ENCODE data around the gene TMED8.
"Not testable (repeated sequence)": the region's sequence is repeated elsewhere in the genome, so short reads cannot be mapped to it uniquely, and the experiment has no call there.

Gene TMED8

DNA sequence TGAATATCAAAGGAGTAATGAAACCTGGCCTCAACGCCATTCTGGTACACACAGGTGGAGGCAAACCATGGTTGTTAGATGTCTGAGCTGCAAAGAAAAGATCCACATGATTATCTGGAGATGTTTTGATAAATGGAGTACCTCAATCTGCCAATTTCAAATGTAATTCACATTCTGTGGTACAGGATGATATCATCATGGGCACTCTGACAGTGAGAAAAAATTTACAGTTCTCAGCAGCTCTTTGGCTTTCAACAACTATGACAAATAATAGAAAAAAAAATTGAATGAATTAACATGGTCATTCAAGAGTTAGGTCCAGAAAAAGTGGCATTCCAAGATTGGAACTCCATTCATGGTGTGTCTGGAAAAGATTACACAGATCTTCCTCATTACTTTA is 17.3 kb downstream of the TMED8 start:
- DNase-seq (ENCODE audit: low read depth), result no peak

- no peak for DNase-seq (ENCODE audit: low read depth)
Measured at GRCh38 chr14:77356899-77357298, 20.0 kb downstream of the TMED8 start.

DNA sequence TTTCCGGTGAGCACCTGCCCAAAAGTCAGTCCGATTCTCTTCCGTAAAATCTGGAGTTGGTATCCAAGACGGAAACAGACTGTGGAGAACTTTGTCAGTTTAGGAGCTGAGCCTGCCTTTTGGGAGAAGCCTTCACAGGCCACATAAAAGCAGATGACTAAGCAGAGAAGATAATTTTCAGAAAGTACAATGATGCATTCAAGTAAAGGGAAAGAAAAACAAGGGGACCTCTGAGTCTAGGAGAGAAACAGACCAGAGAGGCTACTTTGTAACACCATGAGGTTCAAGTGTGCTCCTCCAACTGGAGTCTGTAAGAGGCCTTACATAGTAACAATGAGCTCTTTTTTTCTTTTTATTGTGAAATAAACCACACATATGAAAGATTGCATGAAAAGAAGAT is 21.1 kb downstream of the TMED8 start:
- no peak for DNase-seq (ENCODE audit: low read depth)

GRCh38 chr14:77353469-77354141 is 23.3 kb downstream of the TMED8 start:
- no peak for DNase-seq (ENCODE audit: low read depth)

GRCh38 chr14:77347751-77348150 is 29.1 kb downstream of the TMED8 start:
- DNase-seq (ENCODE audit: low read depth), result peak; percentile 50

GRCh38 chr14:77346495-77346894 is 30.4 kb downstream of the TMED8 start:
- no peak for DNase-seq (ENCODE audit: low read depth)

GRCh38 chr14:77344377-77344996 is 32.4 kb downstream of the TMED8 start:
- peak; percentile 85 for DNase-seq (ENCODE audit: low read depth)

DNA sequence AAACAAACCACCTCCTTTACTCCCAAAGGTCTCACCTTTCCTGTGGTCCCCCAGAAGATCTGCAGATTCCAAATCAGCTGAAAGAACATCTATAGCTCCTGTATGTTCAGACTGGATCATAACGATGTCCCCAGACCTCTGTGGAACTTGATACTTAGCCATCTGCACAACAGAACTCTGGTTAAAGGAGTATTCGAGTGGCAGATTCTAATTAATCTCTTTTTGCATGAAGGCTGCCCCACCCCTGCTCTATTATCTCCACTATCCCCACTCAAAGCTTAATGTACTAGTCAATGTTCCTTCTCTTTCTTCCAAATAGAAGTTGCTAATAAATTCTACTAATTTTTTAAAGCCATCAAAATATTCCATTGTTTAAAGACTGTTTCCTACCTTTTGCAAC is 33.2 kb downstream of the TMED8 start:
- DNase-seq (ENCODE audit: low read depth), result no peak

GRCh38 chr14:77342726-77343397 is 34.0 kb downstream of the TMED8 start:
- DNase-seq (ENCODE audit: low read depth), result peak; percentile 19

DNA sequence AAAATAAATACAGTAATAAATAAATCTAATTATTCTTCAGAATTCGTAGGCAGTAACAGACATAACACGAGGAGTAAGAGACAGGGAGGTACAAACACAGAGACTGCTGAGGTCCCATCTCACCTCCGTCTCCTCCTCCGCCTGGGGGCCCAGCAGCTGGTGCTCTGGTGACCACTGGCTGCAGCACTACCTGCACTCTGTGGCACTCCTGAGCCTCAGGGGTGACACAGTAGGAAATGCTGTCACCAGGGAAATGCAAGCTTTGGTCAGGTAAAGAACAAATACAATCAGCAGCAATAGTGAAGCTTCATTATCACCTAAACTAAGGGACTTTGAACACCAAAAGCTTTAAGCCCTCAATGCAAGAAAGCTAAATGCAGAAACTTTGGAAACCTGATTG is 36.5 kb downstream of the TMED8 start:
- DNase-seq (ENCODE audit: low read depth), result no peak

GRCh38 chr14:77339407-77339806 is 37.5 kb downstream of the TMED8 start:
- DNase-seq (ENCODE audit: low read depth), result peak; percentile 85

DNA sequence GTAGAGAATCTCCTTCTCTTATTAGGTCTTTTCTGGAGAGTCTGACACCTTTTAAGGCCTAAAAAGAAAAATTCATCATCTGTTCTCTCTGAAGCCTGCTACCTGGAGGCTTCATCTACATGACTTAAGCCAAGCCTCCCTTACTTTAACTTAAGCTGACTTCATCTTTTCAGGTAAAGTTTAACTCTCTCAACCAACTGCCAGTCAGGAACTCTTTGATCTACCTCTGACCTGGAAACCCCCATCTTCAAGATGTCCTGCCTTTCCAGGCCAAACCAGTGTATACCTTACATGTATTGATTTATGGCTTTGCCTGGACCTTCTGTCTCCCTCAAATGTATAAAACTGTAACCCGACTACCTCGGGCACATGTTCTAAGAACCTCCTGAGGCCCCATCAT is 38.6 kb downstream of the TMED8 start:
- DNase-seq (ENCODE audit: low read depth), result no peak

- DNase-seq (ENCODE audit: low read depth), result no peak
Measured at GRCh38 chr14:77337880-77338279, 39.0 kb downstream of the TMED8 start.

DNA sequence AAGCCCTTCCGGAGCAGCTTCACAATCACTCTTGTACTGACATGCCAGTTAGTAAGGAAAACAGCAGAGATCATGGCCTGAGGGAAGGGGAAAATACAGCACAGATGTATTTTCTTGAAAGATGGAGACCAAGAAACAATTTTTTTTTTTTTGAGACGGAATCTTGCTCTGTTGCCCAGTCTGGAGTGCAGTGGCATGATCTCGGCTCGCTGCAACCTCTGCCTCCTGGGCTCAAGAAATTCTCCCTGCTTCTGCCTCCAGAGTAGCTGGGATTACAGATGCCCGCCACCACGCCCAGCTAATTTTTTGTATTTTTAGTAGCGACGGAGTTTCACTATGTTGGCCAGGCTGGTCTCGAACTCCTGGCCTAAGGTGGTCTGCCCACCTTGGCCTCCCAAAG is 39.6 kb downstream of the TMED8 start:
- DNase-seq (ENCODE audit: low read depth), result not testable (repeated sequence)

- no peak for DNase-seq (ENCODE audit: low read depth)
Measured at GRCh38 chr14:77335576-77335975, 41.3 kb downstream of the TMED8 start.

GRCh38 chr14:77329872-77330271 is 47.0 kb downstream of the TMED8 start:
- DNase-seq (ENCODE audit: low read depth), result no peak

DNA sequence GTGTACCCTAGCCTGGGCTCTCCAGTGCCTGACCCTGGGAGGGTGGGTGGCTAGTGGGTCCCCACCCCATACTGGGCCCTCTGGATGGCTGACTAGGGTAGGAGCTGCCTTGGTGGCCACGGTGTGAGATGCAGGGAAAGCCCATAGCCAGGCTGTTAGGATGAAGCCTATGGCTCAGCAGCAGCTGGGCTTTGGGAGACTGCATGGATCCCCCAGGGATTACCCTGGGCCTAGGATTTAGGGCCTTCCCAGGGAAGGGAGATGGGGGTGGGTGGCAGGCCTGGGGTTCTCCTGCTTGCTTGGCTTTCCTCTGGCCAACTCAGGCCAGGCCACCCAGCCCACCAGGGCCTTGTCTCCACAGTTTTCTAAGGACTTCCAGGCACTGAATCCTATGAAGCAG is 49.8 kb downstream of the TMED8 start:
- no peak for DNase-seq (ENCODE audit: low read depth)

DNA sequence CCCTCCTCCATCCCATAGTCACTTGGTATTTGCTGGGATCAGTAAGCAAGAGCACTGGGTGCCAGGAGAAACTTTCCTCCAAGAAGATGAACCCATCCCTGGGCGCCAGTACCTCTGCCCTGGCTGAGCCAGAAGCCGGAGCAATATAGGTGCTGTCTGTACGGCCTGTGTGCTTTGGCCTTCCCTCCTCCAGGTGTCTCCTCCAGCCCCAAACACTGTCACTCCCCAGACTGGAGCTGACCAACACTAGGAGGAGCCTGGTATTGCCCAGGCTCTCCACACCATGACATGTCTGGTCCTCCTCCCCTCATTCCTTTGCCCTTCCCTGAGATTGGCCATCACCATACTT is 51.2 kb downstream of the TMED8 start:
- DNase-seq (ENCODE audit: low read depth), result no peak

GRCh38 chr14:77324816-77325745 is 51.8 kb downstream of the TMED8 start:
- no peak for DNase-seq (ENCODE audit: low read depth)

DNA sequence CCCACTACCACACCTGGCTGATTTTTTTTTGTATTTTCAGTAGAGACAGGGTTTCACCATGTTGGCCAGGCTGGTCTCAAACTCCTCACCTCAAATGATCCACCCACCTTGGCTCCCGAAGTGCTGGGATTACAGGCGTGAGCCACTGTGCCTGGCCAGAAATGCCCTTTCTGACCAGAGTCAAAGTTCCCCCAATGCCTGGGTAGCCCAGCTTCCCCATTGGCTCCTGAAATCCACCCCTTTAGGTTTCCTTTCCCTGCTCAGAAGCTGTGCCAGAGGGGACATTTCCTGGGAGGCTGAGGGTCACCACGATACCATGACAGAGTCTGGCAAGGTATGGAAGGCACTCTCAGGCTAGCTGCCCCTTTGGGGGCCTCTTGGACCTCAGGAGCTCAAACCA is 52.6 kb downstream of the TMED8 start:
- no peak for DNase-seq (ENCODE audit: low read depth)

GRCh38 chr14:77323571-77323970 is 53.3 kb downstream of the TMED8 start:
- no peak for DNase-seq (ENCODE audit: low read depth)

- DNase-seq (ENCODE audit: low read depth), result no peak
Measured at GRCh38 chr14:77322951-77323350, 53.9 kb downstream of the TMED8 start.
